GM10847 (cell line): ENCODE data around the gene E2F4.

Experiments
- POLR2A ChIP-seq: IDR thresholded peaks from 2 replicates; pipeline ENCODE4 v1.6.1; 2011; ENCODE audit not compliant: insufficient read length; ENCODE audit errors: extremely low read depth

E2F4 gene

DNA sequence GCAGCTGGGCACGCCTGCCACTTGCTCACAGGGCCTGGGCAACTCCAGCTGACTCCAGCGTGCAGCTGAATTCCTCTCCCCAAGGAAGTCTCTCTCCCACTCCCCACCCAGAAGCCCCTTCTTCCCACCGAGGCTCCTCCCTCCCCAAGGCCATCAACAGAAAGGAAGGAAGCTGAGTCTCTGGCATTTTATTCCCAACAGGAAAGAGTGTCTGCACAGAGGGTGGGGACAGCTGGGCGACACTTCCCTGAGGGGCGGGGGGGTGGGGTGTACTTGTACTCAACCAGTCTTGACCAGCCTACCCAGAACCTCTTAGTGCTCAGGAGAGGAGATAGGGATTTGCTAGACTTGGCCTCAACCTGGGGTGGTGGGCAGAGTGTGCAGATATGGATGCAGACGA, 1.9 kb upstream of the E2F4 start, which contains the start of gene EXOC3L1:
Gene EXOC3L1 (minus strand): TSS at position 96 of the 400 bp plus-strand sequence. CDS start 460 bp downstream, outside the sequence.
- no peak for TF ChIP-seq POLR2A

DNA sequence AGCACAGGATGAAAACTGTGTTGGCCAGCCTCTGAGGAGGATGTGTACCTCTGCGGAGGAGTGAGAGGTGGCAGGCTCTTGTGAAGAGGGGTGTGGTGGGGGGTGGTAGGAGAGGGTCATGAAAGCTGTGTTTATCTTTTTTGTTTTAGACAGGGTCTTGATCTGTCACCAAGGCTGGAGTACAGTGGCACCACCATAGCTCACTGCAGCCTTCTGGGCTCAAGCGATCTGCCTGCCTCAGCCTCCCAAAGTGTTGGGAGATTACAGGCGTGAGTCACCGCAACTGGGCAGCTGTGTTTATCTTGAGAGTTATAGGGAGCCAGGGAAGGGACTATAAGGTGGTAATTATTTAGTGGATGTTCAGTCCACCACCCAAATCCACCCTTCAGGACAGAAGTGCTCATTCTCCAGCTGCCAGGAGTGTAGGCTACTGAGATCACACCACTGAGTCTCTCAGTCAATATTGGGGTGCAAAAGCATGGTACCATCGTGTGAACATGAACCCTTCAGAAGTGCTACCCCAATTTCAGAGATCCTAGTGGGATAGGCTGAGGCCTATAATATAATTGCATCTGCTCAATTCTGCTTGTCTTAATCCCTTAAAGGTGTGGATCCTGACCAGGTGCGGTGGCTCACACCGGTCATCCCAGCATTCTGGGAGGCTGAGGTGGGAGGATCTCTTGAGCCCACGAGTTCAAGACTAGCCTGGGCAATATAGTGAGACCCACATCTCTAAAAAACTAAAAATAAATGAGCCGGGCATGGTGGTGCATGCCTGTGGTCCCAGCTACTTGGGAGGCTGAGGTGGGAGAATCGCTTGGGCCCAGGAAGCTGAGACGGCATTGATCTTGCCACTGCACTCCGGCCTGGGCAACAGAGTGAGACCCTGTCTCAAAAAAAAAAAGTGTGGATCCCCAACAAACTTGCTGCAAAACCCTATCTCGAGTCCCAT, 1.2 kb upstream of the E2F4 start:
- no peak for TF ChIP-seq POLR2A

DNA sequence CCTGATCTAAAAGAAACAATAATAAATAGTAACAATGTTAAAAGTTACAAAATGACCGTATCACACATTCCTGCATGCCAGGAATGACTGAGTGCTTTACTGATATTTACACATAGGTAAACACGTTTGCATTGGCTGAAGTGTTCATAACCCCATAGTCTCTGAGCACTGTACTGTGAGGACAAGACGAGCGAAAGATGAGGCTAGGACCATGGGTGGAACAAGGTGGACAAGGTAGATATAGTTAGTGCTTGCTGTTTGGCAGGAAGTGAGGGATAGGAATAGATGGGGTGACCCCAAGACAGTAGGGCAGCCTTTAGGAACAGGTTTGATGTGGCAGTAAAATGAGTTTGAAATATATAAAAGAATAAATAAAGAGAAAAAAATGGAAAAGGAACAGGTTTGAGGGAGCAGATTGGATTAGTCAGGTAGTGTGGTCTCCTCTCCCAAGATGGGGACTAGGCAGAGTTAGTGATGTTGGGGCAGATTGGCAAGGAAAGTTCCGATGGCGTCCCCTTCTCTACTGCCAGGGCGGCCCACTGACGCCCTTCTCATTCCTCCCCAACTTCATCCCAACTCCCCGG, 452 bp upstream of the E2F4 start:
- no peak for TF ChIP-seq POLR2A

DNA sequence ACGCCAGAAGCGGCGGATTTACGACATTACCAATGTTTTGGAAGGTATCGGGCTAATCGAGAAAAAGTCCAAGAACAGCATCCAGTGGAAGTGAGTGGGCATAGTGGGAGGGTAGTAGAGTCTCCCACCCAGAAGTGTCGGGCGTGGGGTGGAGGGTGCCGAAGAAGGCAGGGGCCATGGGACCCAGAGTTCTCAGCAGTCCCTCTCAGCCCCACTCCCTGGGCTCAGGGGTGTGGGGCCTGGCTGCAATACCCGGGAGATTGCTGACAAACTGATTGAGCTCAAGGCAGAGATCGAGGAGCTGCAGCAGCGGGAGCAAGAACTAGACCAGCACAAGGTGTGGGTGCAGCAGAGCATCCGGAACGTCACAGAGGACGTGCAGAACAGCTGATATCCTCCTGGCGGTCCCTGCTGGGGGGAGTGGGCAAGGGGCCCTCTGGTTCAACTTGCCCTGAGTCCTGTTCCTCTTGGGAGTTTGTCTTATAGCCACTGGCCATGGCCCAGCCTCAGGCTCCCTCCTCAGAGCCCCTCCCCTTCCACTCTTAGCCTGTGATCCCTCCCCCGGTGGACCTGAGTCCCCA, 916 bp downstream of the E2F4 start:
- no peak for TF ChIP-seq POLR2A

DNA sequence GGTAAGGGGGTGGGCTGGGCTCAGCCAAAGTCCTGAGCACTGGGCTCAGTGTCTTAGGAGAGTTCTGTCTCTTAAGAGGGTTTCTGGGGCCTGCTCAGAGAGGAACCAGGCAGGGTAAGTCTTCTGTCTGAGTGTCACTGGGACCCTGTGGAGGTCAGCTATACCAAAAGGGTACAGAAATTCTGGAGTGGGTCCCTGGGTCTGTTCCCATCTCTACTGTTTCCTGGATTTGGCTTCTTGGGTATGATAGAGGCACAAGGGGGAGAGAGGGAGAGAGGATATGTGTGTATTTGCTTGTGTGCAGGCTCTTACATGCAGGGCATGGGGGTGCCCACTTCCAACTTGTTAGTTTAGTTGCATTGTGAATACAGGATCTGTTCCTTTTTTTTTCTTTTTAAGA, 1.6 kb downstream of the E2F4 start:
- TF ChIP-seq POLR2A: no peak

DNA sequence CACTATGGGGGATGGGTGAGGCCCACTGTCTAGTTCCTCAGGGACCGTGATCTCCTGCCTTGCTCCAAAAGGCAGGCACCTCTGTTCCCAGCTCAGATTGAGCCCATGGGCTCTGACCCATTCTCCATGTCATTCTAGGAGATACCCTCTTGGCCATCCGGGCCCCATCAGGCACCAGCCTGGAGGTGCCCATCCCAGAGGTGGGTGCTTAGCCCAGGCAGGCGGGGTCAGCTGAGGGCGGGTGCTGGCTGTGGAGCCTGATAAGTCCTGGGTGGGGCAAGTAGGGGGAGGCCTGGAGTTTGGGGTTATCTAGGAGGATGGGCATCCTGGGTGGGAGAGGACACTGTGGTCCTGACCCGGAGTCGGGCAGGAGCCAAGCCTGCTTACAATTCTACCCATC, 2.3 kb downstream of the E2F4 start:
- no peak for TF ChIP-seq POLR2A

DNA sequence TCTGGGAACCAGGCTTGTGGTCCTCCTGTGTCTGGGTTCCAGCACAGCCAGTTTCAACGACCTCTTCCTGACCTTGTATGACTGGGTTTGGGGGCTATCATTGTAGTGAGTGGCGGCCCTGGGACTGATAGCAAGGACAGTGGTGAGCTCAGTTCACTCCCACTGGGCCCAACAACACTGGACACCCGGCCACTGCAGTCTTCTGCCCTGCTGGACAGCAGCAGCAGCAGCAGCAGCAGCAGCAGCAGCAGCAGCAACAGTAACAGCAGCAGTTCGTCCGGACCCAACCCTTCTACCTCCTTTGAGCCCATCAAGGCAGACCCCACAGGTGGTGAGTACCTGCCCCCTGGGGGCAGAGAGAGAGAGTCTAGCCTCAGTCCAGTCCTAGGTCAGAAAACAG, 3.7 kb downstream of the E2F4 start:
- TF ChIP-seq POLR2A: no peak

DNA sequence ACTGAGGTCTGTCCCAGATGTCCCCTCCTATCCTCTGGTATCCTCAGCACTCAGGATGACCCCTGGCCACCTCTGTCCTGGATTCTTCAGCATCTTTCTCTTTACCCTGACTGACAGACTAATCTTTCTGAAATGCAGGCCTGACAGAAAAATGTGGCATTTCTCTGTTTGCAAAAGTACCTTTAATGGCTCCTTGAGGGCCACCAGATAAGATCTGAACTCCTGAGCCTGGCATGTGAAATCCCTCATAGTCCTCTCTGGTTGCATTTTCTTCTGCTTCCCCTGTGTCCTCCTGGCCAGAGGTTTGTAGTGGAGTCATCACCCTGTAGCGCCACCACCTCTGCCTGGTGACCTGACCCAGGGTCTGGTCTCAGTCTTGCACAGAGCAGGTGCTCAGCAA, 4.9 kb downstream of the E2F4 start:
- no peak for TF ChIP-seq POLR2A

DNA sequence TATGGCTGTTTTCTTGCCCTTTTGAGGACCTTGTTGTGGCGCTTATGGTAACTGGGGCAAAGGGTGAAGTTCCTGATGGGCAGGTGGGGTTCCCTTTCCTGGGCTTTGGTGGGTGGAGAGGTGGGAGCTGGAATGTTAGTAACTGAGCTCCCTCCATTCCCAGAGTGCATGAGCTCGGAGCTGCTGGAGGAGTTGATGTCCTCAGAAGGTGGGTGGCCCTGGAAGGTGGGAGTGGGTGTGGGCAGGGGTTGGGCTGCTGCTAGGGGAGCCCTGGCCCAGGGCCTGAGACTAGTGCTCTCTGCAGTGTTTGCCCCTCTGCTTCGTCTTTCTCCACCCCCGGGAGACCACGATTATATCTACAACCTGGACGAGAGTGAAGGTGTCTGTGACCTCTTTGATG, 5.7 kb downstream of the E2F4 start:
- no peak for TF ChIP-seq POLR2A

DNA sequence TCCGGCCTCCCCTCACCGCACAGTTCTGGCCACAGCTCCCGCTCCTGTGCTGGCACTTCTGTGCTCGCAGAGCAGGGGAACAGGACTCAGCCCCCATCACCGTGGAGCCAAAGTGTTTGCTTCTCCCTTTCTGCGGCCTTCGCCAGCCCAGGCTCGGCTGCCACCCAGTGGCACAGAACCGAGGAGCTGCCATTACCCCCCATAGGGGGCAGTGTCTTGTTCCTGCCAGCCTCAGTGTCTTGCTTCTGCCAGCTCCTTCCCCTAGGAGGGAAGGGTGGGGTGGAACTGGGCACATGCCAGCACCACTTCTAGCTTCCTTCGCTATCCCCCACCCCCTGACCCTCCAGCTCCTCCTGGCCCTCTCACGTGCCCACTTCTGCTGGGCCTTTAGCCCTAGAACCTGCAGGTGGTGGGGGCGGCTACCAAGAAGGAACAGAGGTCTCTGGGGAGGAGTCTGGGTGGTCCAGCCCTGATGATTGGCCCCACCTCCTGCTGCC, 6.3 kb downstream of the E2F4 start:
- TF ChIP-seq POLR2A: no peak

DNA sequence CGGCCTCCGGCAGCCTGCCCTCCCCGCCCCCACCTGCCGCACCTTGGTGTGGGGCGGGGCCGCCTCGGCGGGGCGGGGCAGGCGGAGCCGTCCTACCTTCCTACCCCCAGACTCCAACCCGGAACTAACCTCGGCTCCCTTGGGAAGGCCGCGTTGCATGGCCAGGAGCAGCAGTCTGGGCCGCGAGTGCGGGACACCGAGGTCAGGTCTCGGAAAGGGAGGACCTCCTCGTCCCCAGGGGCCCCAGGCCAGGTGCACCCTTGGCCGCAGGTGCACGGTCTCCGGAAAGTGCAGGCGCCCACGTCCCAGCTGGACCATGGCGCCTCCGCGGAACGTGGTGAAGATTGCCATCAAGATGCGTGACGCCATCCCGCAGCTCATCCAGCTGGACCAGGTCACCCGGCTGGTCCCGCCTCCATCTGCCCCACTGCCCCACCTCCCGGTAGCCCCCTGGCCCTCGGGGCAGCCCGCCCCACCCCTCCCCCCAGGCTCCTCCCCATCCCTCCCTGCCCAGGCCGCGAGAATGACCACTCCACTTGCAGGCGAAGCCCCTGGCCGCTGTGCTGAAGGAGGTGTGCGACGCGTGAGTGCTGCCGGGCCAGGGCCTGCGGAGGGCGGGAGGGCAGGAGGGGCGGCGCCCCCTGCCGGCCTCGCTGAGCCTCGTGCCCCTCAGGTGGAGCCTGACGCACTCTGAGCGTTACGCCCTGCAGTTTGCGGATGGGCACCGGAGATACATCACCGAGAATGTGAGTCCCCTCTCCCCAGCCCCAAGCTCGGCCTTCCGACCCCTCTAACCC, 7.3 kb downstream of the E2F4 start, which contains the start of gene ELMO3:
Gene ELMO3 (plus strand): TSS at position 121 of the 797 bp plus-strand sequence. CDS start 196 bp downstream, at position 317.
- TF ChIP-seq POLR2A: no peak

DNA sequence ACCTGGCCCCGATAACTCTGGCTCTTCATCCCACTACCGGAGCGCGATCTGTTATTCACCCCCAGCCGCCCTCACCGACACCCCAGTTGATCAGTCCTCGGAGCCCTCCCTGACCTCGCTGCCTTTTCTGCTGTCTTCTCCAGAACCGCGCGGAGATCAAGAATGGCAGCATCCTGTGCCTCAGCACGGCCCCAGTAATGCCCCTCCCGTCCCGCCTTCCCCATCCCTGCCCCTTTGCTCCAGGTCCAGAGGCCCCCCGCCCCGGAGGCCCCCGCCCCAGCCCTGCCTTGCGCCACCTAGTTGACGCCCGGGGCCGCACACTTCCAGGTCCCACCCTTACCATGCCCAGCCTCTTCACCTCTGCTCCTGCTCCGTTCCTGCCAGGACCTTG, 7.8 kb downstream of the E2F4 start:
- TF ChIP-seq POLR2A: no peak

DNA sequence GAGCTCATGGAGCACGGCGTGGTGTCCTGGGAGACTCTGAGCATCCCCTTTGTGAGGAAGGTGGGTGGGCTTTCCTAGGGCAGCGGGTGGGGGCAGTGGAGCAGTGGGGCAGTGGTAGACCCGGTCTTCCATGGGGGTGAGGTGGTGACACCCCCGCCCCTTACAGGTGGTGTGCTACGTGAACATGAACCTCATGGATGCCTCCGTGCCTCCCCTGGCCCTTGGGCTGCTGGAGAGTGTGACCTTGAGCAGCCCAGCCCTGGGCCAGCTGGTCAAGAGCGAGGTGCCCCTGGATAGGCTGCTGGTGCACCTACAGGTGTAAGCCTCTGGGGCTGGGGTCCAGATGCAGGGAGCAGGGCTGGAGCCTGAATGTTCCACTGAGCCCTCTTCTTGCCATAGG, 8.5 kb downstream of the E2F4 start:
- no peak for TF ChIP-seq POLR2A

DNA sequence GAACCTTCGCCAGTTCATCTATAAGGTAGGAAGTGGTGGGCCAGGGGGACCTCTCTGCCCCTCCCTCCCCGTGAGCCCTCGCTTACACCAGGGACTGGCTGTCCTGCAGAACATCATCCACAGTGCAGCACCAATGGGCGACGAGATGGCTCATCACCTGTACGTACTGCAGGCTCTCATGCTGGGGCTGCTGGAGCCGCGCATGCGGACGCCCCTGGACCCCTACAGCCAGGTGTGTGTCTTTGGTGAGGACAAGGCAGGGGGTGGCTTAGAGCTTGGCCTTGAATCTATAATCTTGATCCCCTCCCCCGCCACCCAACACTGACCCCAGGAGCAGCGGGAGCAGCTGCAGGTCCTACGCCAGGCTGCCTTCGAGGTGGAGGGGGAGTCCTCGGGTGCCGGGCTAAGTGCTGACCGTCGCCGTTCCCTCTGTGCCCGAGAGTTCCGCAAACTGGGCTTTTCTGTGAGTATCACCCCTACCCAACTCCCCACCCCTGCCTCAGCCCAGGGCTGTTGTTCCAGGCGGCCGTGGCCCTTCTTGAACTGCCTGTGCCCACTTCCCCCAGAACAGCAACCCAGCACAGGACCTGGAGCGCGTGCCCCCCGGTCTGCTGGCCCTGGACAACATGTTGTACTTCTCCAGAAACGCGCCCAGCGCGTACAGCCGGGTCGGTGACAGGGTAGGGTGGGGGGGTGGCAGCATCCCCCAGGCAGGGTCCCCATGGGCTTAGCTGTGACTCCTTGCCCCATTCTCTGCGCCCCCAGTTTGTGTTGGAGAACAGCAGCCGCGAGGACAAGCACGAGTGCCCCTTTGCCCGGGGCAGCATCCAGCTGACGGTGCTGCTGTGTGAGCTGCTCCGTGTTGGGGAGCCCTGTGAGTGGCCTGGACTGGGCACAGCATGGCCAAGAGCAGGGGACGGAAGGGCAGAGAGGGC, 9.7 kb downstream of the E2F4 start:
- no peak for TF ChIP-seq POLR2A

DNA sequence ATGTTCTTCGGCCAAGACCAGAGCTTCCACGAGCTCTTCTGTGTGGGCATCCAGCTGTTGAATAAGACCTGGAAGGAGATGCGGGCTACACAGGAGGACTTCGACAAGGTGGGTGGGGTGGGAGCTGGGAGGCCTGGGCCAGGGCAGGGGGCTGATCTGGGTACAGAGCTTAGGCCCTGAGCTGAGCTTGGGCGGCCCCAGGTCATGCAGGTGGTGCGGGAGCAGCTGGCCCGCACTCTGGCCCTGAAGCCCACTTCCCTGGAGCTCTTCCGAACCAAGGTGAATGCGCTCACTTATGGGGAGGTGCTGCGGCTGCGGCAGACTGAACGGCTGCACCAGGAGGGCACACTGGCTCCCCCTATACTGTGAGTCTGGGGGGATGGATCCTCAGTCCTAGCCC, 10.5 kb downstream of the E2F4 start:
- no peak for TF ChIP-seq POLR2A
